Endothelial cell of umbilical vein (primary cell): ENCODE results near the gene CUBN.

Experiments used
- CTCF ChIP-seq, 2 donors: IDR thresholded peaks; 1 replicate in 1 of 2; 2 replicates in 1 of 2; pipeline ENCODE4 v1.5.1; 2011; ENCODE audit warnings: low read length in 2 of 2, mild to moderate bottlenecking in 2 of 2, moderate library complexity in 2 of 2, control low read depth in 1 of 2, inconsistent platforms in 1 of 2, low read depth in 1 of 2; ENCODE audit not compliant: insufficient read depth in 1 of 2; ENCODE audit errors: extremely low read depth in 1 of 2
- EZH2 ChIP-seq: IDR thresholded peaks from 2 replicates; pipeline ENCODE4 v1.6.1; 2012; ENCODE audit warnings: borderline replicate concordance, low read depth, mild to moderate bottlenecking, moderate library complexity, low read length, inconsistent platforms; ENCODE audit not compliant: severe bottlenecking
- FOS ChIP-seq: IDR thresholded peaks from 2 replicates; pipeline ENCODE4 v1.6.1; 2011; ENCODE audit warnings: mild to moderate bottlenecking, low read length, moderate library complexity, borderline replicate concordance; ENCODE audit not compliant: insufficient read depth
- GATA2 ChIP-seq: IDR thresholded peaks from 2 replicates; pipeline ENCODE4 v1.7.0; 2011; ENCODE audit warnings: low read depth, mild to moderate bottlenecking, moderate library complexity, mixed read lengths, low read length; ENCODE audit not compliant: insufficient read length, insufficient read depth
- JUN ChIP-seq: IDR thresholded peaks from 2 replicates; pipeline ENCODE4 v1.6.1; 2011; ENCODE audit warnings: borderline replicate concordance, low read depth; ENCODE audit not compliant: insufficient read length, insufficient read depth
- MAX ChIP-seq: IDR thresholded peaks from 2 replicates; pipeline ENCODE4 v1.6.1; 2011; ENCODE audit not compliant: insufficient read depth, insufficient read length
- MYC ChIP-seq: IDR thresholded peaks from one replicate; pipeline ENCODE4 v1.6.1; 2011; ENCODE audit warnings: mild to moderate bottlenecking, low read depth, low read length
- POLR2A ChIP-seq: IDR thresholded peaks from 2 replicates; pipeline ENCODE4 v1.6.1; 2012; ENCODE audit warnings: low read depth, mild to moderate bottlenecking, control low read depth, low read length
- POLR2AphosphoS5 ChIP-seq: IDR thresholded peaks from 2 replicates; pipeline ENCODE4 v1.6.1; 2012; ENCODE audit warnings: low read depth, mild to moderate bottlenecking, control low read depth, low read length, moderate library complexity; ENCODE audit not compliant: insufficient read depth

DNA sequence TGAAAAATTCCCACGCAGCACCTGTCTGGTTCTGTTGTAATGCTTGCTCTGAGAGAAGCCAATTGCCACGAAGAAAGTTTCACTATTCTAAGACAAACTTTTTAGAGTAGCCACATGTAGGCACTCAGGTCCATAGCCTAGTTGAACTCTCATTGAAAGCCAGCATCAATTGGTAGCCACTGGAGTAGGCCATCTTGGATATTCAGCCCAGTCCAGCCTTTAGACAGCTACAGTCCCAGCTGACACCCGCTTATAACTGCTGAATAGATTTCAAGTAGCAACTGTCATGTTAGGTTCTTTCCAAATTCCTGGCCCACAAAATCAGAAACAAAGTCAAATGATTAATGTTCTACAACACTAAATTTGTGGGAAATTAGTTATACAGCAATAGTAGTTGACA is 31.6 kb downstream of the CUBN start:
- TF ChIP-seq CTCF (IDR thresholded peaks at IDR 0.05; ENCODE audit: extremely low read depth in 1 of 2, insufficient read depth in 1 of 2, low read depth in 1 of 2, low read length in 2 of 2) (no peak), POLR2A (no peak), POLR2AphosphoS5 (no peak), EZH2 (no peak), MYC (no peak), JUN (no peak), MAX (no peak), GATA2 (no peak), FOS (no peak)
